Hypothalamus (tissue), 51 donors: ENCODE data around the gene PLD5.
"Not testable (repeated sequence)": the region's sequence is repeated elsewhere in the genome, so short reads cannot be mapped to it uniquely, and the experiment has no call there.

Source experiments
- DNase-seq, 51 donors: peaks; one replicate each; lab custom pipeline; 2025; lab: John Stamatoyannopoulos, UW

PLD5 gene

DNA sequence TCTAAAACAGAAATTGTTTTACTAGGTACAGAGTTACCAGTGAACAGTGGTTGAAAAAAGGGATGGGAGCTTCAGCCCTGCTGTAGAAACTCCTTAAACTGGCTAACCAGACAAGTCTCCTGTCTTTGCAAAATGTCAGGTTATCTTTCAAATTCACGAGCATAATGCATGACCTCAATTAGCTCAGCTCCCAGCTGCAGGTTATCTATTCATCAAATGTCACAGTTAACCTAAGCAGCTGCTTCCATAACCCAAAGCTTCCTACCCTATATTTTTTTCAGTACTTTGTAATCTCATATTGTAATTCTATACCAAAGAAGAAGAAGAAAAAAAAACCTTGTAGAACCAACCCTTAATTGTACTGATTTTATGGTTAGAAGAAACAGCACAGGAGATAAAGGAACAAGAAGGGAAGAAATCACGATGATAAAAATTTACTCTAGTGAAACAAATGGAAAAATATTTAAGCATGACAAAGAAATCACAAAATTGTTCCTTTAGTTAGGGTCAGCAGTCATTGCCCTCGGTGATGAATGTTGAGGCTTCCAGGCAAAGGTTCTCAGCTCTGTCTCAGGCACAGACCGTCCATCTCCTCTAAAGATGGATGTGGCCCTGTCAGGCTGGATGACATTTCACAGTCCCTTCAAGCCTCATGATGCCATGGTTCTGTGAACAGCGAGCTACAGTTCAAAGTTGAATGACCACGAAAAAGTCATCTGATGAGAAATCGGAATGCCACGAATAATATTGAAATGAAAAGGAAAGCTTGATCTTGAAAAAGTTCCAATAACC lies 95.9 kb downstream of the PLD5 start:
- no peak for DNase-seq

DNA sequence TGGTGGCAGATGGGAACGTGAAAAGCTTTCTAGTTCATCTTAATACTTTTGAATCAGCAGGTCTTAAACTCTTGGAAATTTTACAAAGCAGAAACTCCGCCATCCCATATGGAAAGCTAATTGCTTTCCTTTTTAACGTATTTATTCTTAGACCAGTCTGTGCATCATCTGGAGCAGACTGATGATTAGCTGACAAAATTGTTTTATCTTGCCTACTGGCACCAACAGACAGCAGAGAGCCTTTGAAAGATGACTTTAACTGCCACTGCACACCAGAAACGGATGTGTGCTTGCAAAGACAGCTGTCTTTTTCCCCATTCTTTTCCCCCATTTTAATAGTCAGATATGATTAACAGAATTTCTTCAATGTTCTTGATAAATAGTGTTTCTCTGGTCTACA lies 97.0 kb downstream of the PLD5 start:
- DNase-seq: no peak

DNA sequence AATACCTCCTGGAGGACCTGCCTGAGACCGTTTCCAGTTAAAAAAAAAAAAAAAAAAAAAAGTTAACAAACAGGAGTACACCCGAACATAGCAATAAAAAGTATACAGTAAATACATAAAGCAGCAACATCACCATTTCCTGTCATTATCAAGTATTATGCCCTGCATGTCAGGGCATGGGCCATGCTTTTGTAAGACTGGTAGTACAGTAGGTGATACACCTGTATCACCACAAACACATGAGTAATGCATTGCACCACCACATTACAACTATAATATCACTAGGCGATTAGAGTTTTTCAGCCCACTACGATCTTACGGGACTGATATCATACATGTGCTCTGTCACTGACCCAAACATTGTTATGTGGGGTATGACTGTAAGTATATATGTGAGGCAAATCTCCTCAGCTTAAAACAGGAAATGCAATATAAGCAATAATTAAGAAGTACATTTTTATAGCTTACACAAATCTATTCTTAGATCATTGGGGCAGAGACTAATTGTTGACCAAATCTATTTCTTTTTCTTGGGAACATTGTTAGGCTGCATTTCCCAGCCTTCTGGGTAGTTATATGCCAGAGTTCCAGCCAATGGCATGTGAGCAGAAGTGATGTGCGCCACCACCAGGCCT lies 98.1 kb downstream of the PLD5 start:
- DNase-seq: no peak

DNA sequence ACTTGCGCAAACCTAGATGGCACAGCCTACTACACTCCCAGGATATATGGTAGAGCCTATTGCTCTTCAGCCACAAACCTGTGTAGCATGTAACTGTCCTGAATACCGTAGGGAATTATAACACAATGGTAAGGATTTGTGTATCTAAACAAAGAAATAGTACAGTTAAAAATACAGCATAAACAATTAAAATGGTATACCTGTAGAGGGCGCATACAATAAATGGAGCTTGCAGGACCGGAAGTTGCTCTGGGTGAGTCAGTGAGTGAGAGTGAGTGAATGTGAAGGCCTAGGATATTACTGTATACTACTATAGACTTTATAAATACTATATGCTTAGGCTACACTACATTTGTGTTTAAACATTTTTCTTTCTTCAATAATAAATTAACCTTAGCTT lies 99.3 kb downstream of the PLD5 start:
- no peak for DNase-seq

DNA sequence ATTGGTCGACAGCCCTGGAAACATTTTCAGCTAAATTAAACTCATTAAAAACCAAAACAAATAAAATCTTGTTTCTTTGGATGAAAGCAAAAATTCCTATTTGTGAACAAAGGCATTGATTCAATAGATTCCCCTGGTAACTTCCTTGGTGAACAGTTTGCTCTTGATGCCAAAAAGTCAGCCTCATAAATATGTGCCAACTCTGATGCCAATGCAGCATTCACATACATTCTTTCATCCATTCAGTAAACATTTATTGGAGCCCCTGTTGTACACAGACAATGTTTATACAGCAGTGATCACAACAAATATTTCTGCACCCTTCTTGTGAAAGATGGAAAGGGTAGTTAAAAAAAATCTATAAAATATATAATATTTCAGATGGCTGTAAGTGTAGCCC lies 107.8 kb downstream of the PLD5 start:
- DNase-seq: no peak

DNA sequence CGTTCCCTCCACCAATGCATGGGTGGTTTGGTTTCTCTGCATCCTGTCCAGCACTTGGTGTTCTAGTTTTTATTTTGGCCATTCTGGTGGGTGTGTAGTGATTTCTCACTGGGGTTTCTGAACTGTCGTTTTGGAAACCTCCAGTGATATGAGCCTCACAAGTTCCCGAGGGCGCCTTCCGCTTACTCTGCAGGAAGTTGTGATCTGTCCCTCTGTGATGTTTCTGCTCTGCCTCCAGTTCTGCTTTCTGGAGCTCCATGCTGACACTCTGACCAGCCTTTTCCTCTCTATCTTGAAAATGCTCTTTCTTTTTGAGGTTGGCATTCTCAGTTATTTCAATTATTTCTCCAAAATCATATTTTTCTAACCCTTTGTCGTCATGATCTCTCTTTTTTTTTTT lies 111.6 kb downstream of the PLD5 start:
- DNase-seq: no peak

DNA sequence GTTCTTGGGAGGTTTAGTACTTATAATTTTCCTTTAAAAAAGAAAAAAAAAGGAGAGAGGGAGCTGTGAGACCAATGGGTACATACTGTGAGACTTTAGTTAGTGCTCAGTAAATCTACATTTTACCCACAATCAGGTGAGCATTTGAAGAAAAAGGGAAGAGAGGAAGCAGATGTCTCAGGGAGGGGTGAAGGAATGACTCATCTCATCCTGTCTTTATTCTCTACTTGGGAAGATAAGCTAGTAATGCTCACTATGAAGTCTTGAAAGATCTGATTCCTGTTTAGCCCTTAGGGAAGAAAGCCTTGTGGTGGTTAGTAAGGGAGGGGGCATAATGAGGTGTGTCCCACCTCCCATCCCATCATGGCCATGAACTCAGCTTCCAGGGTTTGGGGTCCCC lies 112.6 kb downstream of the PLD5 start:
- DNase-seq: no peak

DNA sequence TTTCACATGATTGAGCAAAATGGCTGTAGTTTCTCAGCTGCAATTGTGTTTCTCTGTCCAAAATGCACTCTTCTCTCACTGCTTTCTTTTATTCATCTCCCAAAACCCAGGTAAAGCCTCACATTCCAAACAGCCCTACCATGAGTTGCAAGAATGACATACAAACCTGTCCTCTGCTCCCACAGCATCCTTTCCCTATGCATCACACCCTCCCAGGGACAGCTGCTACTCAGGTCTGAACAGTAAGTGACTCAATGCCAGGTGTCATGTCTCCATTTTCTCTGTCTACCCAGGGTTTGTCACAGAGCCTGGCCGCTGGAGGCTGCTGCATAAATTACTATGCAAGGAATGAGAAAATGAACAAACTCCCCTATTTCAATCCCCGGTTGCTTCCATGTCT lies 118.5 kb downstream of the PLD5 start:
- DNase-seq: no peak

DNA sequence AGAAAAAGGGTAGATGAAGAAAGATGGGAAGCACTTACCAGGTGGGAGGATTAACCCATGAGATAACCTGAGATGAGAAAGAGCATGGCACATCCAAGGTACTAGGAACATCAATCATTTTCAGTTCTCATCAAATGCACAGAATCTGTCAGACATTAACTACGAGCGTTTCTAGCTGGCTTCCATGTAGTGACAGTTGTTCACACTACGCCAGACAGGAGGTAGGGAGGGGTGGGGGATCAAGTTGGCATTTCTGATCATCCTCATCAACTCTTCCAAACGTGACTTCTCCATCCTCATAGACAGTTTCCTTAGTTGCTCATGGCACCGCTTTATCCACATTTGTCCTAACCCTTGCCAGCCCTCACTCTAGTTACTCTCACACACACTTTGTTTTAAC lies 120.2 kb downstream of the PLD5 start:
- DNase-seq: no peak

DNA sequence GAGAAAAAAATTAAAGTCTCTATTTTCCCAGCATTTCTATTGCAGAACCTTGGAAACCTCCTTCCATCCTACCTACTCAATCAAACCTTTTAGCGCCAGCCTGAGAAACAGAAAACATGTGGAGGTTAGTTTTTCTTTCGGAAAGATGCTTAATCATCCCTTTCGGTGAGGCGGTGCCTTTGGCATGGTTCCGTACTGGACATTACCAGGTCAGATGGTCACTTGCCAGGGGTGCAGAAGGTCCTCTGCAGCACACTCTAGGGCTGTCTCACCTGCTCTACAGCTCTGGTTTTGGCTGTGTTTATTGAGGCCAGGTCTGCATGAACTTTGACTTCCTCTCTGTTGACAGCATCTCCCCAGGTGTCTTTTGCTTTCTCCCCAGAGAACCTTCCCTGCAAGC lies 121.5 kb downstream of the PLD5 start:
- no peak for DNase-seq

DNA sequence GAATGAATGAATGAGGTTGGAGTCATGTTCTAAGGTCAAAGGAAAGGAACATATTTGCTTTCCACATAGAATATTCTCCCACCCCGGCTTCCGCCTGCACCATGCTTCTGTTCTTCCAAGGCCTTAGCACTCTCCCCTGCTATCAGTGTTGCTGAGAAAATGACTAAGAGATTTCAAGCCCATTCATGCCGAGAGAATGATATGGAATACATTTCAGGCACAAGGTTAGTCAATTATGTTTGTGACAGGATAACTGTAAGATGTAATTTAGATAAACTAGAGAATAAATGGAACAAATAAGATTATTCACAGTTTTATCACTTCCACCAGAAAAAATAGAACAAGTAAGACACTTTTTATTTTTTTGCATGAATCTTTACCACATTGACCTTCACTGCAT lies 122.6 kb downstream of the PLD5 start:
- no peak for DNase-seq

DNA sequence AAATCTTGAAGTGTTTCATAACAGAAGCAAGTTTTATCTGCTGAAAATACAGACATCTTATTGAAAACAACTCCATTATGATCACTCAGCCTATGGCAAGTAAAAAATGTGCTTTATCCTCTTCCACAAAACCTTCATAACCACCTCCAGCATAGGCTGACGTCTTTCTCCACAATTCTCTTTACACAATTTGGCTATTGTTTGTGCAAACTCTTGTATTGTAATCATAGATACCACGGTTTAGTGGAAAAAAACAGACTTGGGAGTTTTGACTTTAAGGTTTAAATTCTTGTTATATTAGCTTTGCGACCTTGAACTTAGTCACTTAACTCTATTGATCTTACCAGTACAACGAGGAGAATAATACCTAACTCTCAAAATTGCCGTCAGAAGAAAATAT lies 126.1 kb downstream of the PLD5 start:
- no peak for DNase-seq

DNA sequence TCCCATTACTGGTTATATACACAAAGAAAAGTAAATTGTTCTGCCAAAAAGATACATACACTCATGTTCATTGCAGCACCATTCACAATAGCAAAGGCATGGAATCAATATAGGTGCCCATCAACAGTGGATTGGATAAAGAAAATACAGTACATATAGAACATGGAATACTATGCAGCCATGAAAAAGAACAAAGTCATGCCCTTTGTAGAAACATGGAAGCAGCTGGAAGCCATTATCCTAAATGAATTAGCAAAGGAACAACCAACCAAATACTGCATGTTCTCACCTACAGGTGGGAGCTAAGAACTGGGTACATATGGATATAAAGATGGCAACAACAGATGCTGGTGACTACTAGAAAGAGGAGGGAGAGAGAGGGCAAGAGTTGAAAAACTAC lies 132.6 kb downstream of the PLD5 start:
- no peak for DNase-seq

DNA sequence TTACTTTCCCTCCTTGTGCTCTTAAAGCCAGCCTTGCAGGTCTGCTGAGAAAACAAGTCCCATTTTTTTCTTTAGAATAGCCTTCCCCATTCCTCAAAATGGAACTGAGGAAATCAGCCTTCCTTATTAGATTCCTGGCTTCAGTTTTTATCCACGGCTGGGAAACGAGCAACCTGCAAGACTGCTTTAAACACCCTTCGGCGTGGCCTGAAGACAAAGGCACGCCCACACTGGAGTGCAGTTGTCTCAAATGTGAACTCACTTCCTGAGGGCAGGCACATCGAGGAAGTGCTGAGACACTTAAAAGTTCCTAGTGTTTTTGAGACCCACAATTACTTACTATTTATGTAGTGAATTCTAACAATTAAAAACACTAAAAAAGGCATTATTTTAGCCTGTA lies 148.4 kb downstream of the PLD5 start:
- not testable (repeated sequence) for DNase-seq

DNA sequence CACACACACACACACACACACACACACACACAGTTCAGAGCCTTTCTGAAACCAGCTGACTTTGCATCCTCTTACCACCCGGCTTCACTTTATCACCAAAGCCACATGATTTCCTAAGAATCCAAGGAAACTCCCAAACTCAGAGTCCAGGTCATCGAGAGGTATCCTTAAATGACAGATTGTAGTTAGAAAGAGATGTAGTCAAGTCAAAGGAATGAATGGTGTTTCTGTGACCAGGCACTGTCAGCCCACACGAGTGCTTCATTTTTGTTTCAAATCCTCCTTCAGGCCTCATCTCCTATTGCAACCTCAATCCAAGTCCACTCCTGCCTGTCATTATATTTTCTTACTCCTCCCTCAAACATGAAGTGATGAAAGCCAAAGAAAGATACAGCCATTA lies 174.1 kb downstream of the PLD5 start:
- not testable (repeated sequence) for DNase-seq

DNA sequence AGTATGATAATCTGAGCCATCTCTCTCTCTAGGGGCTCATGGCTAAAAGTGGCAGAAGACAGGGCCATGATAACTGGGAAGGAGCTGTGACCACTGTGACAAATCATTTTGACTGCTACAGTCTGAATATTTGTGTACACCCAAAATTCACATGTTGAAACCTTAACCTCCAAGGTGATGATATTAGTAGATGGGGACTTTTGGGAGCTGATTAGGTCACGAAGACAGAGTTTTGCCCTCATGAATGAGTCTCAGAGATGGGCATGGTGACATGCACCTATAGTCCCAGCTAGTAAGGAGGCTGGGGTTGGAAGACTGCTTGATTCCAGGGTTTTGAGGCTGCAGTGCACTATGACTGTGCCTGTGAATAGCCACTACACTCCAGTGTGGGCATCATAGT lies 174.9 kb downstream of the PLD5 start:
- no peak for DNase-seq

DNA sequence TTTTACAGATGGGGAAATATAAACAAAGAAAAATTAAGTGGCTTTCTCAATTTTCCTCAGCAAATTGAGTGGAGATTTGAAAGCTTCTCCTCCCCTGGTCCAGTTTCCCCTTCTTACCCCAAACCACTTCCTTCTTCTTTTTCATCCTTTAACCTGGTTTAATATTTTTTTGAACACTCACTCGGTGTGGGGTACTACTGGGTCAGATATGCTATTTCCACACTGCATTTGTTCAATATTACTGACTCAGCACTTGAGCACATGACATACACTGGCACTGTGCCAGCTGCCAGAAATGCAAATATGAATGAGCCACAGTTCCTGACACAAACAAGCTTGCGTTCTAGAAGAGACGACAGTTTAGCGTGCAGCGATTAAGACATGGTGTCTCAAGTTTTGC lies 193.6 kb downstream of the PLD5 start:
- DNase-seq: peak in 3 of 51 donors; percentile 8 to 54 (median 10)

DNA sequence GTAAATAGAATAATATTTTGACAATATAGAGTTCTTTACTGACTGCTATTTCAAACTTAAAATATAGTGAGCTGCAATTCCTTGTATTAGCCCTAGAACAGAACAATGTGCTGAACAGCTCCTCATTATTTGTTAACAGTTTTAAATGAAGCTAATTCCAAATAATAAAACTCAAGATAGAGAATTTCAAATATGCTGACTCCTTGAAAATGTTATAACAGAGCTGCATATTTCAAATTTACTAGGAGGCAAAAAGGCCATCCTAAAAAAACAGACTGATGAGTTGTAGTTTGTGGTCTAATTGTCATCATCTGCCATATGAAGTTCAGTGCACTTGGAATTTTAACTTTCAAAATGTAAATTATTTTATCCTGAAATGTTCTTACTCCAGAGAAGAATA lies 197.1 kb downstream of the PLD5 start:
- not testable (repeated sequence) for DNase-seq

DNA sequence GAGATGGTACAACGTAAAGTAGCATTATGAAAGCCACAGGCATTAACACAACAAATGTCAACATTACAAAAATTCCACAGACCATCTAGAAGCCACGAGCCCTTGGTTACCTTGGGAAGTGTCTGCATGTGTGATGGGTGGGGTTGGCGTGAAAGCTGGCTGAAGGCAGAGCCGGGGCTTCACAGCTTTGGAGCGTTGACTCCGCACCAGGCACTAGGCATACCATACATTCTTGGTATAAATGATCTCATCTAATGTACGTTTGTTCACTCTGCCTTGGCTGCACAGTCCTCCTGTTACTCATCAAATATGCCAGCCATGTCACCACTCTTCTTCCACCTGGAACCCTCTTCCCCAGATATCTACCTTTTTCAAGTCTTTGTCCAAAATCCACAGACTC lies 202.5 kb downstream of the PLD5 start:
- not testable (repeated sequence) for DNase-seq

DNA sequence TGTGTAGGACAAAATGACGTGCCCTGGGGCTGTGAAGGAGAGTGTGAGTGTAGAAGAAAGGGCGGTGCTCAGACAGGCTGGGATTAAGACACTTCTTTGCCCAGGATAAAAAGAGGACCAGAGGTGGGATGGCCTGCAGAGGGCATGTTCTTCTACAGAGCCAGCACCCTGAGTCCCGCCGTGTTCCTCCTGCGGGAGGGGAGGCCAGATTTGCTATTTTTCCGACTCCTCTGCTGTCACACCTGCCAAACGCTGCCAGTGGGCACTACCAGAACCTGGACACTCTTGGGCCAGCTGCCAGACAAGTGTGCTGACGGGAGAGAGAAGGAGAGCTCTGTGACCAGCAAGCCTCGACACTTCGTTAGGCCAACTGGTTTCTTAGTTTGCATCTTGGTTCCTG lies 206.4 kb downstream of the PLD5 start:
- DNase-seq: peak in 1 of 51 donors; percentile 2

DNA sequence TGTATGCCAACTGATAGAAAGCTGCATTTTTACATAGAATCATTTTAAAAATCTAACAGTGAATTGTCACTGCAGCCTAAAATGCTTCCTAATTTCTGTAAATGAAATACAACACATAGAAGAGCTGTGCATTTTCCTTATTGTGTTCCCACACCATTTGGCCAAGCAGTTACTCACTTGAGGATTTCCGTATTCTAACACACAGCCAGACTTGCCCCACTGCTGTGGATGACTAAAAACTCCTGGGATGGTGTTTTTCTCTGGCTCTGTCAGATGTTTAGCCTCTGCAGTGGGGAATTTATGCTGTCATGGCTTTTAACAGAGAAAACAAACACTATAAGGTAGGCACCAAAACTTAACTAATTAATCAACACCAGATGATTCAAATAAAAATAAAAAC lies 209.6 kb downstream of the PLD5 start:
- not testable (repeated sequence) for DNase-seq

DNA sequence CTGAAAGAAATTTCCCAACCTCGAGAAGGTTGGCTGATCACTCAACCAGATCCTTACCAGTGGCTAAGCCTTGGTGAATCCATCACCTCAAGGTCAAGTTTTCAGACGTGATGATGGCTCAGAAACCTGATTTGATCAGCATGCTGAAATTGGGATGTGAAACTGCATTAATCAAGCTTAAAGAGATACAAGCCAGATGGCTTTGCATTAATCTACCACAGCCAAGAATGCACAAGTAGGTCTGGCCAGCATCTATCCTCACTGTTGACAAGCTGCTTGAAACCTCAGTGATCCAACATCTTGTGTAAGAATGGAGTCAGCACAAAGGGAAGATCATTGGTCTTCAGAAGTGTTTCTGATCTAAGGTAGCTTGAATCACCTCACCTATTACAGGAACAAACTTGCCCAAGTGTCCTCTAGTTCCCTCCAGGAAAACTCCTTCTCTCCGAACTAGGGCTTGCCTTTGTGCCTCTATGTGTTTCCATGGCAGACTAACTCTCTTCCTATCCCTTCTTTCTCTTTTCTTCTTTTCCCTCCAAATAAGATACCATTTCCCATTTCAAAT lies 210.3 kb downstream of the PLD5 start:
- not testable (repeated sequence) for DNase-seq
